Dermis blood vessel endothelial cell (primary cell): Measurements from ENCODE around the gene ARHGAP22. TPM values are rescaled to one million over a fixed set of nuclear protein-coding genes. Genes with fewer than 3 reads are reported as not detected.

Source experiments
- DNase-seq: peaks from one replicate; pipeline ENCODE4 v3.0.0; 2010
- total RNA-seq: library from RNA; depleted of rRNA; stranded (reverse); fragments of >200 nt; gene quantifications from 2 replicates; pipeline ENCODE4 v1.2.3, GENCODE V29; 2014

The ARHGAP22 gene
- total RNA-seq, 1 donor from 2014 or later: 8.3 TPM

- DNase-seq: no peak
Measured at GRCh38 chr10:48459270-48460150, 145.4 kb downstream of the ARHGAP22 start.

- no peak for DNase-seq
Measured at GRCh38 chr10:48458662-48459048, 146.2 kb downstream of the ARHGAP22 start.

DNA sequence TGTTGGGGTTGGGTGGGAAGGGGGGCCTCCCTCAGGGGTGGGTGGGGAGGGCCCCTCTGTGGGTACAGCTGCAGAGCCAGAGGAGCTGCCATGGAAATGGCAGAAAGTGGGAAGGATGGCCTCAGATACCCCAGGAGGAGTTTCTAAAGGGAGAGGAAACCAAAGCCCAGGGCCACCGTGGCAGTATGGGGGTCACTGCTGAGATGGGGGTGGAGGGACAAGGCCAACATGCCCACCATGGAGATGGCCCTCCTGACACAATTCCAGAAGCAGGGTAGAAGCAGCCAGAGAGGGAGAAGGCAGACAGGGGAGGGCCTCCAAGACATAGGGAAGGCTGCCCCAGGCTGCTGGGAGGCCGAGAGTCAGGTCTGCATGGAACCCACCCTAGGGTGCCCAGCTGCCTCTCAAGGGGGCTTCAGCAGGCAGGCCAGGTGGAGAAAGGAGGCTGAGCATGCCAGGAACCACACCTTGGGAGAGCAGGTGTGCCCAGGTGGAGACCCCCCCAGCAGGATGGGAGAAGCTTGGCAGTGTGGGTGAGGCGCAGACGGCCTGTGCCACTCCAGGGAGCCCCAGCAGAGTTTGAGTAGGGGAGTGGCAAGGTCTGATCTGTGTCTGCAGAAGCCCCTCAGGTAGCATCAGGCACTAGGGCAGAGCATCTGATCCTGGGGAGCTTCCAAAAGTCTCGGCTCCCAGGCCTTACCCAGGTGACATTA, 146.8 kb downstream of the ARHGAP22 start:
- no peak for DNase-seq

- DNase-seq: no peak
Measured at GRCh38 chr10:48456808-48457761, 147.8 kb downstream of the ARHGAP22 start.

DNA sequence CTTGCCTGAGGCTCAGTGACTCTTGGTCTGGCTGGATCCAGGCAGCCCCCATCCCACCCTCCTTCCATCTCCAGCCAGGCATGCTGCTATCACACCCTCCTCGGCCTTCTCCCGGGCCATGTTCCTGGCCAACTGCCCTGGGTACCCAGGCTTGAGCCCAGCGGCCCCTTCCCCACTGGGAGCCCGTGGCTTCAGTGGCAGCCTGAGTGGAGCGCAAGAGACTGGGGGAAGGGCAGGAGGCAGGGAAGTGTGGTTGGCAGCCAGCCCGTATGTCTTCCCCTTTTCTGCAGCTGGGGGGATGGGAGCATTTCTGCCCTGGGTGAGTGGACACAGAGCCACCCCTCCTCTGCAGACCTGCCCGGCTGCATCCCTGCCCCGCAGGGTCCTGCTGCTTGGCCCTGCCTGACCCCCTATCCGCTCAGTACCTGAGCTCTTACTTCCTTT, 148.5 kb downstream of the ARHGAP22 start:
- peak; percentile 58 for DNase-seq

DNA sequence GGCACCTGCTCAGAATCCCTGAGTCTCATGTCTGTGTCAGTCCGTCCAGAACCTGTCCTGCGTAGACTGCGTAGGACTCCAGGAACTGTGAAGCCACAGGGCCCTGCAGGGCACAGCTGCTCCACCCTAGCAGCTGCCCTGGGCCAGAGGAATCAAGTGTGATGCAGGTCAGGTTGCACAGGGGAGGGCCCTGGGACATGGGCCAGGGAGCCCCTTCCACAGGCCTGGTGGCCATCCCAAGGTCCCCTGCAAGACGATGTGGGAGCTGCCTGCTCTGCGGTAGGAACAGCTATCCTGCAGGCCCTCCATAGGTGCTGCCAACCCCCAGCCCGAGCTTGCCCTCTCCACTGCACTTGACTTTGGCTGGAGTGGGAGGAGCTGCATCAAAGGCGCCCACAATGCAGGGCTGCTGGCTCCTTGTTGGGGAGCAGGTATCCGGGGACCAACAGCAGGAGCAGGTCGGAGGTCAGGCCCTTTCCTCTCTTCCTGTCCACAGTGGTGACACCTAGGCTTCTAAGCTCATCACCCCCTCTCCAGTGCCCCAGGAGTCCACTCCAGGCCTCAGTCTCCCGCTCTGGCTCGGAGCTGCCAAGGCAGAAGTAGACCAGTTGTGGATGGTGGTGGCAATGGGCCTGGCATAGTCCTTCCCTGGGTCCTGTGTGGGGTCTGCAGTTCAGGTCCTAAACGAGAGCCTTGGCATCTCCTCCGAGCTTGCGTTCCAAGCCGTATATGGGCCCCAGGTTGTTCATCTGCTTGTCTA, 149.3 kb downstream of the ARHGAP22 start:
- no peak for DNase-seq

DNA sequence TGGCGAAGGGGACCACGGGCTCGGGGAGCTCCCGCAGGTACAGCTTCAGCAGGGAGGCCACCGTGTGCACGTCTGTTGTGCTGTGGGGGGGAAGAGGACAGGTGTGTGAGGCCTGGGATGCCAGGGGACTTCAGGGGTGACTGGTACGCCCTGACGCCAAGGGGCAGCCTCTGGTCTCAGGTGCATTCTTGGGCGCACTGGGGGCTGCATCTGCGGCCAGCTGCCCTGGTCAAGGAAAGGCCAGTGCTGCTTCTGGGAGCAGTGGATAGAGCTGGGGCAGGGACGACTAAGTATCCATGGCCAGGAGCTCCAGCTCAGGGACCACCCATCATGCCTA, 149.8 kb downstream of the ARHGAP22 start:
- DNase-seq: no peak

DNA sequence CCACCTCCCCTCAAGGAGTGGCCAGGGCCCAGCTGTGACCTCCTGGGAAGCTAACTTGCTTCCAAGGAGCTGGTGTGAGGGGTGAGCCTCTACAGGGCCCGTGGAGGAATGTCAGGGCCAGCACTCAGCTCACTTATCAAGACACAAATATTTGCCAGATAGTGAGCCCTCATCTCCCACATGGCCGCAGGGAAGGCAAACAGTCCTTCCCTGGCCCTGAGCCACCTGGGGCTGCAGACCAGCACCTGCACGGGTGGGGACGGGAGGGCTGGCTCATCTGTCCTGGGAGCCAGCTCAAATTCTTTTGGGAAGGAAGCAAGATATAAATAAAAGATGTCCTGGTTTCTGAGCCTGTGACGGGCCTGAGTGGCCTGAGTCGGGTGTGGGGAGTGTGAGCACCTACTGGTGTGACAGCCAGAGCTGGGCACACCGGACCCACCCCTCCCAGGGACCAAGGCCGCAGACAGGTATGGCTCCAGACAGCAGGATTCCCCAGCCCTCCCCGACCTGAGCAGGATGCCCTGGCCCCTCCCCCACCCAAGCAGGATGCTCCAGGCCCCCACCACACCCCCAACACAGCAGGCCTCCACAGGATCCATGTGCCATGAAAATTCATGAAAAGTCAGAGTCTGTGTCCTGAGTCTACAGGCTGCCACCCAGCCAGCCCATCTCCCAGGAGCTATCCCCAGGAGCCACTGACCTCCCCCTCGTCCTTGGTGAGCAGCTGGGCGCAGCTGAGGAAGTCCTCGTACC, 150.4 kb downstream of the ARHGAP22 start:
- no peak for DNase-seq

DNA sequence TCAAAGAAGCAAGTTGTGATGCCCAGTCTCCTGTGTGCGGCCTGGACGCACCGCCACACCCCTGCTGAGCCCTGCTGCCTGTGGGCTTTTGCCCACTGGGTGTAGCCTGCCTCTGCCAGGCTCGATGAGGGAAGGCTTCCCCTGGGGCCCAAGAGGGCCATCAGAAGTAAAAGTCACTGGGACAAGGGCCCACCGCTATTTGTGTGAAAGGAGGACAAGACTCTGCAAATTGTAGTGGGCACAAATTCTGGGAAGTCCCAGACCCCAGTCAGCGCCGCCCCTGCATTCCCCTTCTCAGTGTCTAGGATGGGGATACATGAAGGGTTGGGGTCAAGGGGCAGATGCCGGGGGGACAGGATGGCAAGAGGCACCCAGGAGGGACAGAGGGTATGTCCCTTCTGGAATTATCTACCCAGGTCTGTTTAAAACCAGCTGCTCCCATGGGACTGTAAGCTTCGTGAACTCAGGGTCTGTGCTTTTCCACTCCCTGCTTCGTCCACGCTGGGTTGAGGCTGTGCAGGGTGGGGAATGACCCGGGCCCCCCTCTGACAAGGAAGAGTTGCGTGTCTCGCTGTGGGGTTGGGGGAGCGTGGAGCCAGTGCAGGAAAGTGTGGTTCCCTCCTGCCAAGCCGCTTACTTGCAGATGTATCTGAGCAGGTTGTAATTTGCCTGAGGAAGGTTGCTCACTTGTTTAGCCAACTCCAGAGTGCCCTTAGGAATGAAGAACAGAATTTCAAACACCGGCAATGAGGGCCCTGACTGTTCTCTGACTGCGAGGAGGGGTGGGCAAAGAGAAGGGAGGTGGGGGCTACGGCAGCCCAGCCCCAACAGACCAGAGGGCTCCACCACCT, 151.2 kb downstream of the ARHGAP22 start:
- DNase-seq: no peak

DNA sequence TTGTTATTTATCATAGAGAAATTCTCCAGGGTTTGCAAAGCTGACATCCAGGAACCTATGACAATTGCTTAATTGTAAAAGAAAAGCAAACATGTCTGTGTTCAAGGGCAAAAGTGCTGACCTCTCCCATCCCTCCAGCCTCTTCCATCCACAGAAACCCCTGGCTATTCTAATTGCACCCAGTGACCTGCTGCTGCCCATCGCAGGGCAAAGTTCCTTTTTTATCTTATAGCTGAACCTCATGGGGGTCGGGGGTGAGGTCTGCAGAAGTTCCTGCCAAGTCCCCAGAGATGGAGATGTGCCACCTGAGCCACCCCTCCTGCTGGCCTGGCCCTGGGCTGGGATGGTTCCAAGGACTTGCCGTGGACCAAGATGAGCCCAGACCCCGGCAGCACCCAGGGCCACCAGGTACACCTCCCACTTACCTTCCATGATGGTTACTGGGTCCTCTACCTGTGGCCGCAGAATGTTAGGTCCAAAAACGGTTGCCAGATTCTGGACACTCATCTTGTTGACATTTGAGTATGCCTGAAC, 151.9 kb downstream of the ARHGAP22 start:
- no peak for DNase-seq

DNA sequence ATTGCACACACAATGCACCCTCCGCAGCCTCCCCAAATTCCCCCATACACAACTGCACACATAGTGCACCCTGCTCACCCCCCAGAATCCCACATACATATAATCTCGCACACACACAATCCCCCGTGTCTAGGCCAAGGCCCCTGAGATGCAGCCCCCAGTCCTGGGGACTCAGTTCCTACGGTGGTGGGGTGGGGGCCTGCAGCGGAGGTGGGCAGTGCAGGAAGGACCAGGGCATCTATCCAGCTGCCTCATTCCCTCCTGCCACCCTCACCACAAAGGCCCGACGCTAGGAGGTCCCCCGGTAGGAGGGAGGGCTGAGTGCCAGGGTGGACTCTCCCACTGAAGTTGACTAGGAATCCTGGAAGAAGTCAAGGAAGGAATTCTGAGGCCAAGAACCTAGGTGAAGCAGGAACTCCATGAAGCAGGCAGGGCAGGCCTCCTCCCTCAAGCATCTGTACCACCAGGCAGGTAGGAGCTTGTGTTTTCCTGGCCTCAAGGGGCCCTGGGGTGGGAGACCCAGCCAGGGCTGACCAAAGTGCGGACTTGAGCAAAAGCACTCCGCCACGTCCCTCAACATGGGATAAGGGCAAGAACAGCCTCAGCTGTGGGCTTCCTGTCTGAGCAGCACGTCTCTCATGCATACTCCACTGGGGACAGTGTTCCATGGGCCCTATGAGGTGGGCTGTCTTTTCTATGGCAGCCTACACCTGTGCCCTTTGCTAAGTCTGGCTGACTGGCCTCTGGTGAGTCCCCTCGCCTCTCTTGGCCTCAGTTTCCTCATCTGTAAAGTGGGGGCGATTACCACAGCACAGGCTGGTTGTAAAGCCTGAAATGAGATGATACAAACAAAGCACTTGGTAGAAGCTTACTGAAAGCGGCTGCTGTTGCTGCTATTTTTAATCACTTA, 152.6 kb downstream of the ARHGAP22 start:
- no peak for DNase-seq

- DNase-seq: no peak
Measured at GRCh38 chr10:48450741-48451466, 154.0 kb downstream of the ARHGAP22 start.

GRCh38 chr10:48450233-48450740, 154.6 kb downstream of the ARHGAP22 start:
- DNase-seq: no peak

DNA sequence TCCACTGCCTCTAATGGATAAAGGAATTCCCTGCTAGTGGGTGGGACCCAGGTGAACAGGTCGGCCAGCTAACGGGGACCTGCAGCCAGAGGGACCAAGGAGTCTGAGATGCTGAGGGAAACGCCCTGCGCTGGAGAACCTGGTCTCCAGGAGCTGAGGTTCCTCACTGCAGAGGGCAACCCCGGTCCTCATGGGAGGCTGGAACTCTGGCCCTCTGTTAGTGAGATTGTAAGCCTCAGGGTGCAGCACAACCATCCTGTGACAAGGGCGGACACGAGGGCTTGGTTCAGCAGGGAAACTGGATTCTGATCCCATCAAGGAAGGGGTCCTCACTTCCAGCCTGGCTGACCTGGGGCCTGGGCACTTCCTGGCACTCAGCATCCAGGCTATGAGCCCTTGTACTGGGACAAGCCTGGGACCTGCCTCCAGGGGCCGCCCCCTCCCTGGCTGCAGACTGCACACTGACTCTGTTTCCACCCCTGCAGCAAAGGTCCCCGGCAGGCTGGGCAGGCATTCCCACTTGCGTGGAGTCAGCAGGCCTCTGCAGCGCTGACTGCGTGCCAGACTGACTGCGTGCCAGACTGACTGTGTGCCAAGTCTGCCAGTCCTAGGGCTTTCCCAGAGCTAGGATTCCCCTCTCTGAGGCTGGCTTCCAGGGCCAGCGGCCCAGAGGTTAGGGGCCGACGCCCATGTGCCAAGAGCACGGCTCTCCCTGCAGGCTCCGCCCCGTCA, 155.2 kb downstream of the ARHGAP22 start:
- no peak for DNase-seq

DNA sequence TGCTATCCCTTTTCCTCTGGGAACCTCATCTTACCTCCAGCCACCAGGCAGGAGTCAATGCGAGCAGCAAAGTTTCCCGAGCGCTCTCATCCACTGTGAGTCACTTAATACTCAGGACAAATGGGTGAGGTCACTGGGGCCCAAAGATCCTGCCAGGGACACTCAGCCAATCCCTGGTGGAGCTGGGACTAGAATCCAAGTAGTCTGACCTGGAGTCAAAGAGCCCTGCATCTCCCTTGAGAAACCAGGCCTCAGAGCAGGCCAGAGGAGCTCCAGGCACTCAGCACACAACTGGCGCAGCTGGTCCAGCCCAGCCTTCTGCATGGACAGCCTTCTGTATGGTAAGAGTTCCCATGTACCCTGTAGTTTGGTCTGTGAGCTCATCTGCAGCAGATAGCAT, 156.1 kb downstream of the ARHGAP22 start:
- peak; percentile 65 for DNase-seq

DNA sequence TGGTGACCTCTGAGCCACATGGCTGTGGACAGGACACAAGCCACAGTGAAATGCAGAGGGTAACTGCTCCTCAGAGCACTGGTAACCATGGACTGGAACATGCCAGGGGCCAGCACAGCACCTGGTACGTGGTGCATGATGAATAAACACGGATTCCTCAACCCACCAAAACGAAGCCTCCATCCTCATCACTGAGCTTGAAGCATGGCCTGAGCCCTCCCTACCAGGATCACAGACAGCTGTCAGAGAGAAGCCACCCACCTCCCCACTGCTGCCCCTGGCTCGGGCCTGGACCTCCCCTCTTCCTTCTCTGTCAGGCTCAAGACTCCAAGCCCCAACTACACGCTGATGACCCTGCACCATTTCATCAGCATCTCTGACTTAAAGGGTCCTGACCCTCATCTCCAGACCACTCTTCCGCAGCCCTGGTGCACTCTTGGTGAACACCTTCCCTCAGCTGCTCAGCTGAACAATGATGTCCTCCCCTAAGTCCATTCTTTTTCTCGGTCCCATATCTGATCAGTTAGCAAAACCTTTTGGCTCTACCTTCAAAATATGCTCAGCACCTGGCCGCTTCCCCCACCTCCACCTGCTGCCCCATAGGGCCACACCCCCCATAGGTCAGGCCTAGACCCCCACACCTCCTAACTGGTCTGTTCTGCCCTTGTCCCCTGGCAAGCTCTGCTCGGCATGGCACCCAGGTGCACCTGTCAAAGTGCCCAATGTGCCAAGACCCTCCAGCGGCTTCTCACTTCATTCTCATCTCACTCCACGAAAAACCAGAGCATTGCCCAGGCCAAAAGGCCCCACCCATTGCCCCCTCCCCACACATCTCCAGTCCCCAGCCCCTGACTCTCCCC, 157.3 kb downstream of the ARHGAP22 start:
- no peak for DNase-seq
